Measurements from ENCODE around the gene PERM1. TPM values are rescaled to one million over a fixed set of nuclear protein-coding genes. Genes with fewer than 3 reads are reported as not detected.

PERM1 gene
- total and polyA plus RNA-seq, 8 donors = 0.27 to 0.45 (median 0.36) TPM; not detected in 4

DNA sequence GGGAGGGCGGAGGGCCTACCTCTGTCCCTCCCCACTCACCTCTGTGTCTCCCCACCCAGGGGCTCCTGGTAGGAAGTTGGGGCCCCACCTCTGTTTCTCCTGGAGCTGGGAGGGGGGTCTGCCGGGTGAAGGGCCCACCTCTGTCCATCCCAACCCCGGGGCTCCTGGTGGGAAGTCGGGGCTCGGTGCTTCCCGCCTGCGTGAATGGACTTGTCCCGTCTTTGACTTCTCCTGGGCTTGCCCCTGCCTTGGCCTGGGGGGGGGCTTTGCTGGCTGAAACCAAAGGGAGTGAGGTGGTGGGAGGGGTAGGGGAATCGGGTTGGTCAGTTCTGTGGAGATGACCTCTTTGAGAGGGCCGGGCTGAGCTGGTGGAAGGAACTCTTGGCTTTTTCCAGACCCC lies 43.8 kb upstream of the PERM1 start:
- no peak overlapping the region for H3K27ac ChIP-seq
- no peaks in the 10 kb centered on the region for H3K9me3 ChIP-seq
- H3K4me3 ChIP-seq = no peak overlapping the region
- no peaks in the 10 kb centered on the region for H3K36me3 ChIP-seq
- intact Hi-C loops (cut with DNase I) = no loop called here
- TF ChIP-seq, protein P1, sequence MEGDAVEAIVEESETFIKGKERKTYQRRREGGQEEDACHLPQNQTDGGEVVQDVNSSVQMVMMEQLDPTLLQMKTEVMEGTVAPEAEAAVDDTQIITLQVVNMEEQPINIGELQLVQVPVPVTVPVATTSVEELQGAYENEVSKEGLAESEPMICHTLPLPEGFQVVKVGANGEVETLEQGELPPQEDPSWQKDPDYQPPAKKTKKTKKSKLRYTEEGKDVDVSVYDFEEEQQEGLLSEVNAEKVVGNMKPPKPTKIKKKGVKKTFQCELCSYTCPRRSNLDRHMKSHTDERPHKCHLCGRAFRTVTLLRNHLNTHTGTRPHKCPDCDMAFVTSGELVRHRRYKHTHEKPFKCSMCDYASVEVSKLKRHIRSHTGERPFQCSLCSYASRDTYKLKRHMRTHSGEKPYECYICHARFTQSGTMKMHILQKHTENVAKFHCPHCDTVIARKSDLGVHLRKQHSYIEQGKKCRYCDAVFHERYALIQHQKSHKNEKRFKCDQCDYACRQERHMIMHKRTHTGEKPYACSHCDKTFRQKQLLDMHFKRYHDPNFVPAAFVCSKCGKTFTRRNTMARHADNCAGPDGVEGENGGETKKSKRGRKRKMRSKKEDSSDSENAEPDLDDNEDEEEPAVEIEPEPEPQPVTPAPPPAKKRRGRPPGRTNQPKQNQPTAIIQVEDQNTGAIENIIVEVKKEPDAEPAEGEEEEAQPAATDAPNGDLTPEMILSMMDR (IDR thresholded peaks at IDR 0.05) = no peak
- peaks cover 10 to 43% of the 10 kb centered on the region in 2 donors for H3K4me1 ChIP-seq
- DNase-seq (no peak), ATAC-seq (no peak)
- peaks cover 0 to 29% of the 10 kb centered on the region in 2 donors for H3K27me3 ChIP-seq

DNA sequence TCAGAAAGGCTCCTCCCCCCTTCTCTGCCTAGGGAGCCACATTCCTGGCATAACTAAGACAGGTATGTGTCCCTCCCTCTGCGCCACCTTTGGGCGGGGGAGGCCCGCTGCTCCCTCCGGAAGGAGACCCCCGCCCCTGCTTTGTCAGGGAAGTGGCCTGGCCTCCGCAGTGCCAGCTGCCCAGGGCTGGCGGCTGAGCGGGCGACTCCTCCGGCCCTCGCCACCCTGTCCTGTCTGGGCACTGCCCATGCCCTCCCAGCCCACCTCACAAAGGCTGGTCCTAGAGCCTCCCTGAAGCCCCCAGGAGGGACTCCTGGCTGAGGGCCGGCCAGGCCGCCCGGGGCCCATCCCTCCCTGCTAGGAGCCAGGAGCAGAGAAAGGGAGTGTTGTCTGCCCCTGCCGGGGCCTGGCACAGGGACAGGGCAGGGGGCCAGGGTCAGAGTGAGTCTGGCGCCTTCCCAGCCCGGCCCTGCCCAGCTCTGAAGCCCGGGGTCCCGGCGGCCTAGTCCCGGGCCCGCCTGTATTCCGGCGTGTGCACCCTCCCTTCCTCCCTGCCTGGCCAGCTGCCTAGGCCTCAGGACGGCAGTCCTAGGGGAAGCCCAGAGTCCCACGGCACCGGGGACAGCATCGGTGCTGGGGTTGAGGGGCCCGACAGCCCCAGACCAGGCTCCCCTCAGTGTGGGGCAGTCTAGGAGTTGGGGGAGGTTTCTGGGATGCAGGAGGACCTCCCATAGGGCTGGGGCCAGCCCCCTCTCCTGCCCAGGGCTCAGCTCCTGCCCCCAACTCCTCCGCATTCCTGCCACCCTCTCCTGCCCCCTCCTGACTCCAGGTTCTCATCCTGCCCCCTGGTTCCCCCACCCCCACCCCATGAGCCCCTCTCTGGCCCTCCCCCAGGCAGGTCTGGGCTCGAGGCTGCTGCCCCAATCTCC lies 43.1 kb upstream of the PERM1 start:
- Histone ChIP-seq H3K27ac (peak overlapping the region; percentile 66 to 70), H3K36me3 (no peaks in the 10 kb centered on the region), H3K27me3 (peaks cover 0 to 36% of the 10 kb centered on the region in 2 donors), H3K4me3 (peak overlapping the region; percentile 6 to 15), H3K9me3 (no peaks in the 10 kb centered on the region), H3K4me1 (peaks cover 13 to 49% of the 10 kb centered on the region in 2 donors)
- TF ChIP-seq, protein P1 (IDR thresholded peaks at IDR 0.05) = no peak
- peak in 3 of 4 donors; percentile 80 to 90 (median 82) for DNase-seq
- ATAC-seq = peak; percentile 81
- intact Hi-C loops (cut with DNase I) = no loop called here

DNA sequence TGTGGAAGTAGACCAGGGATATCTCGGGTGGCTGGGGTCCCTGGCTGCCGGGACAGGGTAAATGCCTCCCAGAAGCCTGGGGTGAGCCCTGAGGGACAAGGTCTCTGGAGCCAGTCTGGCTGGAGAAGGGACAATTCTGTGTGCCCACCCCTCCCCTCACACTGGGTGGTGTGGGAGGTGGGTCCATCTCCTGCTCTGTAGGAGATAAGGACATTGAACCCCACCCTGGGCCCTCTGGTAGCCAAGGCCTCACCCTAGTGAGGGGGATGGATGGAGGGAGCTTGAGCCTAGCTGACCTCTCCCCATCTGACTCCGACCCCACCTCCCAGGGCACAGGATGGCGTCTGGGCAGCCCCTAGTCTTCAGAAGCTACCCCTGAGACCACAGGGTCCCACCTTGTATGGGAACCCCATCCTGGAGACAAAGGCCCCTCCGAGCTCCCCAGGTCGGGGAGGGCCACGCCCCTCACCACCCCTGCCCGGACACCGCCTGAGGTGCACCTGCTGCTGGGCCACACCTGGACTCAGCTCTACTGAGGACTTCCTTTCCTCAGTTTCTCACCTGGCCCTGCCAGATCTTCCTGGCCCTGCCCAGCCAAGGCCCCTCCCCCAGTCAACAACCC lies 42.4 kb upstream of the PERM1 start:
- Histone ChIP-seq H3K27ac (no peak overlapping the region), H3K9me3 (no peaks in the 10 kb centered on the region), H3K4me3 (no peak overlapping the region), H3K36me3 (no peaks in the 10 kb centered on the region), H3K4me1 (peaks cover 13 to 49% of the 10 kb centered on the region in 2 donors), H3K27me3 (peaks cover 0 to 37% of the 10 kb centered on the region in 2 donors)
- no peak for DNase-seq
- intact Hi-C loops (cut with DNase I) = no loop called here
- TF ChIP-seq, protein P1 (IDR thresholded peaks at IDR 0.05) = no peak
- ATAC-seq = no peak

DNA sequence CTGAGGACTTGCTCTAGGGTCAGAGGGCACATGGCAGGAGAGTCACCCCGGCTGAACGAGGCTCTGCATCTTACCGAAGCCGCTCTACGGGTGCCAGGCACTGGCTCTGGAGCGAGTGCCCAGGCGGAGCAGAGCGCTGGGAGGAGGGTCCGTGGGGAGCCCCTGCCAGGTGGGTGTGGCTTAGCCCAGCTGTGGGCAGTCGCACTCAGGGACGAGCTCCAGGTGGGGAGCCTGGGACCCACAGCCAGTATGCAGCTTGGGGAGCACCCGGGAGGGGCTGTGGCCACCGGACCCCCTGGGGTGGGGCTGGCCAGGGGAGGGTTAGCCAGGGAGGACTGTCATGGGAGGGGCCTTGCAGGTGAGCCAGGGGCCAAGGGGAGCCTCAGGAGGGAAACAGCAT lies 41.8 kb upstream of the PERM1 start:
- TF ChIP-seq, protein P1 (IDR thresholded peaks at IDR 0.05) = no peak
- Histone ChIP-seq H3K4me1 (peaks cover 13 to 54% of the 10 kb centered on the region in 2 donors), H3K27me3 (peaks cover 0 to 37% of the 10 kb centered on the region in 2 donors), H3K9me3 (no peaks in the 10 kb centered on the region), H3K27ac (no peak overlapping the region), H3K4me3 (no peak overlapping the region), H3K36me3 (no peaks in the 10 kb centered on the region)
- DNase-seq (no peak), ATAC-seq (no peak)
- intact Hi-C loops (cut with DNase I) = no loop called here

All from left lung (tissue), 10 donors.